Stimulated activated CD8-positive, alpha-beta memory T cell treated with anti-CD3 and anti-CD28 coated beads, Interleukin-7, amount 100 ng/mL, for 48 hours (primary cell): ENCODE measurements around the gene BCL3.
"Not testable (repeated sequence)": the region's sequence is repeated elsewhere in the genome, so short reads cannot be mapped to it uniquely, and the experiment has no call there.

ENCODE experiments used
- DNase-seq, 2 donors: peaks; one replicate each; pipeline ENCODE4 v3.0.0-alpha.2; 2020; ENCODE audit warnings: low read depth in 1 of 2; ENCODE audit errors: extremely low read depth in 1 of 2

BCL3 gene

DNA sequence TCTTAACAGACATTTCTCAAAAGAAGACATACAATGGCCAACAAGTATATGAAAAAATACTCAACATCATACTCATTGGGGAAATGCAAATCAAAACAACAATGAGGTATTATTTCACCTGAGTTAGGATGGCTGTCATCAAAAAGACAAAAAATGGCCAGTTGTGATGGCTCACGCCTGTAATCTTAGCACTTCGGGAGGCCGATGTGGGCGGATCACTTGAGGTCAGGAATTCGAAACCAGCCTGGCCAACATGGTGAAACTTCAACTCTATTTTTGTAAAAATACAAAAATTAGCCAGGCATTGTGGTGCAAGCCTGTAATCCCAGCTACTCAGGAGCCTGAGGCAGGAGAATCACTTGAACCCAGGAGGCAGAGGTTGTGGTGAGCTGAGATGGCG is 27.6 kb upstream of the BCL3 start:
- DNase-seq = no peak

DNA sequence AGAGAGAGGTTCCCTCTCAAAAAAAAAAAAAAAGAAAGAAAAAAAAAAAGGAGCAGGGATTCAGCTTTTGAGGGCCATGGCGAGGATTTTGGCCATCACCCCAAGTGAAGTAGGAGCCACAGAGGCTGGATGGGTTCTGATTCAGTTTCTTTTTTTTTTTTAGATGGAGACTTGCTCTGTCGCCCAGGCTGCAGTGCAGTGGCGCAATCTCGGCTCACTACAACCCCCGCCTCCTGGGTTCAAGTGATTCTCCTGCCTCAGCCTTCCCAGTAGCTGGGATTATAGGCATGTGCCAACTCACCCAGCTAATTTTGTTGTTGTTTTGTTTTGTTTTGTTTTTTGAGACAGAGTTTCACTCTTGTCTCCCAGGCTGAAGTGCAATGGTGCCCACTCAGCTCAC is 27.1 kb upstream of the BCL3 start:
- not testable (repeated sequence) for DNase-seq

DNA sequence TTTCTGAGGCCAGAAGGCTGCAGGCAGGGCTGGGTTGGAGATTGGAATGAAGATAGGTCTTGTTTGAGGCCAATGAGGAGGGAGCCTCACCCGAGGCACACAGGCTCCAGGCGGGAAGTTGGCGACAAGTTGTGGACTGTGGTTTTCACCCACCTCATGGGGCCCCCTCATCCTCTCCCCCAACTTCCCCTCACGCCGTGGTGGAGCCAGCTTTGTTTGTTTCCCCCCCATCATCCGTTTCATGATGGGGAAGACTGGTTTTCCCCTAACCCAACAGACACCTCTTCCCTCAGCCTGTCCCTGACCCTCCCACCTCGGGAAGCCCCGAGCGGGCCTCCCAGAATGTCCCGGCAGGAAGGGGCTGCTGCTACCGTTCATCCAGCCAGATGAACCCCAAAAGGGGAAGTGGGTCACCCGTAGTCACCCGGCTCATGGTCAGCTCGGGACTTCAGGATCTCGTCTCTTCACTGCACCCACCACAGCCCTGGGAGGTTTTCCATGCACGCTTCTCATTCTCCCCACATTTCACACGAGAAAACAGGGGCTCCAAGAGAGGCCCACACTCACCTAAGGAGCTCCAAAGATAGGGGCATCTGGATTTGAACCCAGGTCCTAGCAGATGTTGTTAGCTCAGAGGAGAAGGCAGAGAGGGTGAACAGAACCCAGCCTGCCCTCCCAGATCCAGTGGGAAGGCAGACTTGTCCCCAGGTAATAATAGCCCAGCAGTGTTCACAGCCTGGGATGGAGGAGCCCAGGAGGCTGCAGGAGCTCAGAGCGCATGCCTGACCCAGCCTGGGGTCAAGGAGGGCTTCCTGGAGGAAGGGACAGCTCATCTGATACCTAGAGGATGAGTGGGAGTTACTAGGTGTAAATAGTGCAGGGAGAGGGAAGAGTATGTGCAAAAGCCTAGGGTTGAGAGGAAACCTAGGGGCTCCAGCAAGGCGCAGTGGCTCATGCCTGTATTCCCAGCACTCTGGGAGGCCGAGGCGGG is 26.1 kb upstream of the BCL3 start:
- DNase-seq = peak in 1 of 2 donors; percentile 10

DNA sequence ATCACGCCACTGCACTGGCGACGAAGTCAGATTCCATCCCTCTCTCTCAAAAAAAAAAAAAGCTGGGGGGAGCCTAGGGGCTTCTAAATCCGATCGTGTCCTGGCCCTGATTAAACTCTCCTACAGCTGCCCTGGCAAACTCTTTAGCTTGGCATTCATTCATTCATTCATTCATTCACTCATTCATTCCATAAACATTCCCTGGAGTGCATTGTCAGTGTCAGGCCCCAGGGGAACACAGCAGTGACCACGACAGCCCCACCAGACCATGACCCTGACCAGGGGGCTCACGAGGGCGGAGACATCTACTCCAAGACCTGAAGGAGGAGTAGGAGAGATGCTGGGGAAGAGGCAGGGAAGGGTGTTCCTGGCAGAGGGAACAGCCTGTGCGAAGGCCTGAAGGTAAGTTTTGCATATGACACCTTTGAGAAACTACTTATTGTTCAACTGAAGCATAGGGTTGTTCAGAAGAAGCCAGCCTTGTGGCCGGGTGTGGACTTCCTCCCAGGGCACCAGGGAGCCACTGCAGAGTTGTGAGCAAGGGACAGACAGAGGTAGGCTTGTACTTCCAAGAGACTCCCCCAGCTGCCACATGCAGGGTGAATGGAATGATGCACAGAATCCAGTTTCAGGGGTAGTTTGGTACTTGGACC is 25.1 kb upstream of the BCL3 start:
- DNase-seq = no peak

DNA sequence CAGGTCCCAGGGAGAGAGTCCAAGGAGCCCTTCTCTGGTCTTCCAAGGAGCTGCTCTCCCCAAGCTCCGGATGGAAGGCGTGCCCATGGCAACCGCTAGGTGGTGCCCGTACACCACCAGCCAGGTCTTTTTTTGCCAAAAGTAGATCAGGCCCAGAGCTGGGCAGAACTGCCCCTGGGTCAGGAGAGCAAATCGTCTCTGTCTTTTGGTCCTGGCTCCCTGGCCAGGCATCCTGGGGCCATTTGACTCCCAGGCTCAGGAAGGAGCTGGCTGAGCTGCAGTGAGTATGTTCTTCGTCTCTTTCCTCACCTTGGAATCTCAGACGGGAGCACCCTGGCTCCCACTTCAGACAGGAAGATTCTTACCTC is 24.6 kb upstream of the BCL3 start:
- peak in 1 of 2 donors; percentile 59 for DNase-seq

DNA sequence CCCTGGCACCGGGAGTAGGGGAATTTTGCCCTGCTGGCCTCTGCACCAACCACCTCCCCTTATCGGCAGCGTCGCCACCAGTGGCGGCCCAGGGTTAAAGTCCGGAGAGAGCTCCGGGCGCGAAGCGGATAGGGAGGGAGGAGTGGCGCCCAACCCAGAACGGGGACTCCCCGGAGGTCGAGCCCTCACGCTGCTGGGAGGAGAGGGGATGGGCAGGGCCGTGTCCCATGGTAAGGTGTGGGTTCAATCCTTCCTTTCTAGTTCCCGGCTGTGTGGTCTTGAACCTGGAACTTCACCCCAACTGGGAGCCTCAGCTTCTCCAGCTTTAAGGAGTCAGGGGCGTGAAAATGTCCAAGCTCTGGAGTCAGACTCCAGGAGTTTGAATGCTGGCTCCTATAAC is 23.3 kb upstream of the BCL3 start:
- no peak for DNase-seq

DNA sequence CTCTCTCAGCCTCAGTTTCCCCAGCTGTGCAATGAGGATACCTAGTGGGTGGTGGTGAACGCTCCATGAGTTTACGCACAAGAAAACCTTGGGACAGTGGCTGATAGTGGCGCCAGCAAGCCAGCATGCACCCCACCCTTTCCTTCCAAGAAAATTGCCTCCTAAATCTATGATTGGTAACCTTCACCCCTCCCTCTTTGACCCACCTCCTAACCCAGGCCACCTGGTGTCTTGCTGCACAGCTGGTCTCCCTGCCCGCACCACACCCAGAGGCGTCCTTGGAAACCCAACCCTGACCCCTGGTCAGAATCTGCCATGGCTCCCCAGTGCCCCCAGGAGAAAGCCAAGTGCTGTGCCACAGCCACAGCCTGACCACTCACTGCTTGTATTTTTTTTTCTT is 22.8 kb upstream of the BCL3 start:
- no peak for DNase-seq

DNA sequence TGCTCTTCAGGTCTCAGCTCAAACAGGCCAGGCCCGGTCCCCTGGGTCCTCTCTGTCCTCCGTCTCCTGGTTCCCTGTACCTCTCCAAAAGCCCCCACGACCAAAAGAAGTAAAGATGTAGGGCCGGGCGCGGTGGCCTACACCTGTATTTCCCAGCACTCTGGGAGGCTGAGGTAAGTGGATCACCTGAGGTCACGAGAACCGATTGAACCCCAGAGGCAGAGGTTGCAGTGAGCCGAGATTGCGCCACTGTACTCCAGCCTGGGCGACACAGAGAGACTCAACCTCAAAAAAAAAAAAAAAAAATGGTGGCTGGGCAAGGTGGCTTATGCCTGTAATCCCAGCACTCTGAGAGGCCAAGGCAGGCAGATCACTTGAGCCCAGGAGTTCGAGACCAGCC is 22.0 kb upstream of the BCL3 start:
- DNase-seq = no peak

DNA sequence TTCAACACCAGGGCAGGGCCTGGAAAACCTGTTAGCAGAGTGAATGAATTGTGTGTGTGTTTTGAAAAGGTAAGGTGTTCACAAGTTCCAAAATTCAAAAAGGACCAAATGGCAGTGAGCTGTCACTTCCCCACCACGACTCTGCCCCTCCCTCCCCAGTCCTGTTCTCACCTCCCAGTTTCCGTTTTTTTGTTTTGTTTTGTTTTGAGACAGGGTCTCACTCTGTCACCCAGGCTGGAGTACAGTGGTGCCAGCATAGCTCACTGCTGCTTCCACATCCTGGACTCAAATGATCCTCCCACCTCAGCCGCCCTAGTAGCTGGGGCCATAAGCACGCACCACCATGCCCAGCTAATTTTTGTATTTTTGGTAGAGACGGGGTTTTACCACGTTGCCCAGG is 20.3 kb upstream of the BCL3 start:
- DNase-seq = no peak

DNA sequence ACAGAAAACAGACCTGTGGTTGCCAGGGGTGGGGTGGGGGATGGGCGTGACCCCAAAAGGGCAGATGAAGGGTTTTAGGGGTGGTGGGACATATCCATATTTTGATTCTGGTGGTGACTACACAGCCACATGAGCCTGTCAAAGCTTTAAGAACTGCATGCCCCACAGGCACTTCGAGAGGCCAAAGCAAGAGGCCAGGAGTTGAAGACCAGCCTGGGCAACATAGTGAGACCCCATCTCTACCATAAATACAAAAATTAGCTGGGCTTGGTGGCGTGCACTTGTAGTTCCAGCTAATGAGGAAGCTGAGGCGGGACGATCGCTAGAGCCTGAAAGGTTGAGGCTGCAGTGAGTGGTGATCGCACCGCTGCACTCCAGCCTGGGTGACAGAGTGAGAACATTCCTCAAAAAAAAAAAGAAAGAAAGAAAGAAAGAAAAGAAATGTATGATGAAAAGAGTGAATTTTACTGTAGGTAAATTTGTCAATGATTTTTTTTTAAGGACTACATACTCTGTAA is 18.9 kb upstream of the BCL3 start:
- DNase-seq = no peak

DNA sequence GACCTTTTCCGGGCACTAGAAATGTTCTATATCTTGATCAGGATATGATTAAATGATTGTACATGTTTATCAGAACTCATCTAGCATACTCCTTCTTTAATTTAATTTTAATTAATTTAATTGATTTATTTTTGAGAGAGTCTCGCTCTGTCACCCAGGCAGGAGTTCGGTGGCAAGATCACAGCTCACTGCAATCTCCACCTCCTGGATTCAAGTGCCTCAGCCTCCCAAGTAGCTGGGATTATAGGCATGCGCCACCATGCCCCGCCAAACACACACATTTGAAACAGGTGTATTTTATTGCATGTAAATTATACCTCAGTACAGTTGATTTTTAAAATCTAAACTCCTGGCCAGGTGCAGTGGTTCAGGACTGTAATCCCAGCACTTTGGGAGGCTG is 17.4 kb upstream of the BCL3 start:
- DNase-seq = no peak

DNA sequence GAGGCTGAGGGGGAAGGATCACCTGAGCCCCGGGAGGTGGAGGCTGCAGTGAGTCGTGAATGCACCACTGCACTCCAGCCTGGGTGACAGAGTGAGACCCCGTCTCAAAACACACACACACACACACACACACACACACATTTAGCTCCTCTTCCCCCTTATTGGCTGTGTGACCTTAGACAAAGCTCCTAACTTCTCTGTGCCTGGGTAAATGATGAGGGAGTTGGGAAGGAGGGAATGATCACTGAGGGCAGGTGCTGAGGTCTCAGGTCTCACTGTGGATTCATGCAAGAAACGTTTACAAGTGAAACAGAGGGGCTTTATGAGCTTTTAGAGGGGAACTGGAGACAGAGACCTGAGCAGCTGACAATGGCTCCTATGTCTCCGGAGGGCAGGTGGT is 16.9 kb upstream of the BCL3 start:
- DNase-seq = no peak

DNA sequence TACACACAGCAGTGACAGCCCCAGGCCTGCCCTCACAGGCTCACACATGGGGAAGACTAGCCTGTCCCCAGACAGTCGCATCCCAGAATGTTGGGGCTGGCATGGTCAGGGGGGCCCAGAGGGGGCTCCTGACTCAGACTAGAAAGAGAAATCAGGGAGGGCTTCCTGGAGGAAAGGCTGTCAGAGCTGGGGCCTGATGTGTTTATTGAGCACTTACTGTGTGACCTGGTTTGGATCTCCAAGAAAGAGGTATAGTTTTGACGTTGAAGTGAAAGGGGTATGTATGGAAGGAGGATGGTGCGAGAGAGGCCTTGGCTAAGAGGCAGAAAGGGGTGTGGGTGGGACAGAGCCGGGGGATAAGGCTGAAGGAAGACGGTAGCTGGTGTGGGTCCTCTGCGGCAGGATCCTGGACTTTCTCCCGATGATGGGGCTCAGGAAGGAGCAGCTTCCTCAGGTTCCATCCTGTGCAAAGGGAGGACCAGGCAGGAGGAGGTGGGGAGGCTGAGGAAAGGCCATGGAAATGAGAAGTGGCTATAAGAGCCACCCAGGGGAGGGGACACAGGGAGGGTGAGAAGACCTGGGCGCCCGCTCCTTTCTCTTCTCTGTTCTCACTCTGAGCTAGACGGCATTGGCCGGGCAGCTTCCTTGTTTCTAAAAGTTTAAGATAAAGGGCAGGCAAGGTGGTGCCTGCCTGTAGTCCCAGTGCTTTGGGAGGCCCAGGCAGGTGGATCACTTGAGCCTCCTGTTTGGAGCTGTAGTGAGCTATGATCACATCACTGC is 16.1 kb upstream of the BCL3 start:
- DNase-seq = no peak

DNA sequence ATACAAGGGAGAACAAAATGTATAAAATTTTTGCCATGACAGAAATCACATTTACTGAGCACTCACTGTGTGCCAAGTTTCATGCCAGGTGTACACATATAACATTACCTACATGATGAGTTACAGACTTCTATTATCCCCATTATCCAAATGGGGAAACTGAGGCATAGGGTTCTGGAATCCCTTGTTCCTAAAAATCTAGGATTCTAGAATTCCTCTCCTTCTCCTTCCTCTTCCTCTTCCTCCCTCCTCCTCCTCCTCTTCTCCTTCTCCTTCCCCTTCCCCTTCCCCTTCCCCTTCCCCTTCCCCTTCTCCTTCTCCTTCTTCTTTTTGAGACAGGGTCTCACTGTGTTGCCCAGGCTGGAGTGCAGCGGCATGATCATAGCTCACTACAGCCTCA is 14.2 kb upstream of the BCL3 start:
- DNase-seq = no peak

DNA sequence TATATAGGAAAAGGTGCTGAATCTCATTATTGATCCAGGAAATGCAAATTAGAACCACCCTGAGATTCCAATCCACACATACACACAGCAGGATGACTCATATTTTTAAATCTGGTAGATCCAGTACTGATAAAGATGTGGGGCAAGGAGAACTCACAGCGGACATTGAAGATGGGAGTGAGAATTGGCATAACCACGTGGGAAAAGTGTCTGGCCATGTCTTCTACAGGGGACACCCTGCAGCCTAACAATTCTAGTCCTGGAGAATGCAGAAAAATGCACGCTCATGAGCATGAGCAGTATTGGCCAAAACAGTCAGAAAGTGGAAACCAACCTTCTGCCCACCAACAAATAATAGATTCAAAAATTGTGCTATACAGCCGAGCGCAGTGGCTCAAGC is 13.5 kb upstream of the BCL3 start:
- DNase-seq = no peak

DNA sequence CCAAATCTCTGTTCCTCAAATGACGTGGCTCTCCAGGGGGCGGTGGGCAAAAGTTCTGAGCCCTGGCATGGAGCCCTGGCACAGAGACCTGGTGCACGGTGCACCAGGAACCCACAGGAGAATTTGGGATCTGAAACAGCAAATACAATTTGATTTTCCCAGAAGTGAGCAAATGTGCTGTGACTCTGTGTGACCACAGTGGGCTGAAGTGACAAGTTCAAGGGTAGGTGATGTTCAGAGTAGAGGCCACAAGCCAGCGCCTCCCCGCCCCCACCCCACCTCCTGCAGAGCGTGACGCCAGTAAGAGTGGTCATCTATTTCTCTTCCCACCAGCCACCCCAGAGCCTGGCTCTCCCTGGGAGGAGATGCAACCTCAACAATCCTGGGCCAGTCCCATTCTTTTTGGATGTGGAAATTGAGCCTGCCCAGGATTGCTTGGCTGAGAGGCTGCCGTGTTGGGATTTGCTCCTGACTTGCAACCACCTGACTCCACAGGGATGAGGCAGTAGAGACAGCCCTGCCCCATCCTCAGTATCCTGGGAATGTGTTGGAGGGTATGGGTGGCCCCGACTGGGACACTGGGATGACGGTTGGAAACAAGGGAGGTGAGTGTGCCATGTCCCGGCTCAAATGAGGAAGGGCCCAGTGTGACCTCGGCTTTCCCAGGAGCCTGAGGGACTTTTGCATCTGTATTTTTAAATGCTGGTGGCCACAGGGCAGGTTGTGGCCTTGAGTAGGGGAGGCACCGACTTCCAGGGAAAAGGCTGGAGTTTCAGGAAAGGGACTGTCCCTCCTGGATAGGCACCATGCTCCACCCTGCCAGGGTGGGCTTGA is 11.1 kb upstream of the BCL3 start:
- DNase-seq = no peak

DNA sequence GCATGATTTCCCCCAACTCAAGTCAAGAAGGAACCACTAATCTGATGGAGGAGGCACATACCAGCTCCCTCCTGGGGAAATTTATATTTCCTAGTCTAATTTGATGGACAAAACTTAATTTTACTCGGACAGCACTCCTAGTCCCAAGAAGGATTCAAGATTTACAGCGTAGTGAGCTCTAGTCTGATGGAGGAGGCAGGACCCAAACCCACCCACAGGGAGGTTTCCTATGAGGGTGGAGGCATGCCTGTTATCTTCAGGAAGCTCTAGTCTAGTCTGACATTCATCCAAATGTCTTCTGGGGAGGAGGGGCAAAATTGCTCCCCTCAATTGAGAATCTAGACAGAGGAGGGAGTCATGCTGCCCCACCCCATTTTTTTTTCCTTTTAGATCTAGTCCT is 10.4 kb upstream of the BCL3 start:
- DNase-seq = no peak

DNA sequence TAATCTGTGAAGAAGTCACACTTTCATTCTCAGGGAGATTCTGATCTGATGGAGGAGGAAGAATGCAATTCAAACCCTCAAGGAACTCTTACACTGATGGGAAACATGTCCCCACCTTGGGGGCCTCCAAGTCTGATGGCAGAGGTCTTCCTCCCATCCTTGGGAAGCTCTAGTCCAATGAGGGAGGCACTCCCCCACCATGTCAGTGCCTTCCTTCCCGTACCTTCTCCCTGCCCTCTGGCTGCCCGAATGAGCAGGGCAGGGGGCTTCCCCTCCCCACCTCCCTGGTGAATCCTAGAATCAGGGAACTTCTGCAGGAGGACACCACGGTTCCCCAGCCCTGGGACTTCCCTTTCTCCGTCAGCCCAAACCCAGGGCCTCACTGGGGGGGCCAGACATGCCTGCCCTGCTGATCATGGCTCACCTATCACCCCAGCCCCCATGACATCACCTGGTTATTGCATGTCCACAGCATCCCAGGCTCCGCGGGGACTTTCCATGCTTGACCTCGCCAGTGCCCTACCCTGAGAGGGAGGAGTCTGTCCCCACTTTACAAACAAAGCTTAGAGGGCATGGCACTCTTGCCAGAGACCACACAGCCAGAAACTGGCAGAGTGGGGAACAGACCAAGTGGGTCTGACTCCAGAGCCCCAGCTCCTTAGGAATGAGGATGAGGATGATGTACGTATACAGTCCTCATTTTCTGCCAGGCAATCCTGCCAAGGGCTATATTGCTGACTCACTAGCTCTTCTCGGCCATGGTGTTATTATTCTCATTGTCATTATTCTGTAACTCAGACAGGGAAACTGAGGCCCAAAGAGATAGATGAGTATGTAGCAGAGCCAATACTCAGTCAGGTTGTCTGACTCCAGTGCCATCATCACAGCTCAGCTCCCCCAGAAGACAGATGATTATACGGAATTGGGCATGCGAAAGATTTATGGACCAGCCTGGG is 9.6 kb upstream of the BCL3 start:
- no peak for DNase-seq

DNA sequence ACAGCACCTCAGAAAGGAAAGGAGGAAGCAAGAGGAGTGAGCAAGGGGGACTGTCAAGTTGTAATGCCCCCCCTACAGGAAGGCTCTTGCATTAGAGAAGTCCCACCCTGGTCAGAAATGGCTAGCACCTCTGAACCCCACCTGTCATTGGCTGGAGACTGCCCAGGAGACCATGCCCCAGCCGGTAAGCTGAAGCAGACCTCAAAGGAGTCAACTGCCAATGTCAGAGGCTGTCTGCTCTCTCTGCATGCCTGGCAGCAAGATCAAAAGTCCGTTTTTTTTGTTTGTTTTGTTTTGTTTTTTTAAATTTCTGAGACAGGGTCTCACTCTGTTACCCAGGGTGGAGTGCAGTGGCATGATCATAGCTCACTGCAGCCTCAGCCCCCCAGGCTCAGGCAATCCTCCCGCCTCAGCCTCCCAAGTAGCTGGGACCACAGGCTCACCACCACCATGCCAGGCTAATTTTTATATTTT is 8.1 kb upstream of the BCL3 start:
- no peak for DNase-seq
